ENCODE data around the gene SNAP23. TPM values are rescaled to one million over a fixed set of nuclear protein-coding genes. Genes with fewer than 3 reads are reported as not detected.

The SNAP23 gene
- total RNA-seq, 4 donors from 2014 or later: 30.9 to 59.3 (median 40.1) TPM

DNA sequence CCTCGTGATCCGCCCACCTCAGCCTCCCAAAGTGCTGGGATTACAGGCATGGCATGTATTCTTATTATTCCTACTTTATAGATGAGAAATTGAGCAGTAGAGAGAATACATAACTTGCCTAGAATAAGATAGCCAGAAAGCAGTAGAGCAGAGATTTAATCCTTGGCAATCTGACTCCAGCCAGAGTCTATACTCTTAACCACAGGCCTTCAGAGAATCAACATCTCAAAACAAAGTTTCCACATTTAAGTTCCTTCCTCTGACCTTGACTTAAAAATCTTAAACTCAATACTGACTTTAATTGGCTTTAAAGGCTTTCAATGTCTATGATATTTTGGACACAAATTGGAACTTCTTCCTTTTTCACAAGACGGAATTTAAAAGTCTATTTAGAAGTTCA lies 41.6 kb upstream of the SNAP23 start:
- intact Hi-C loops (cut with DNase I): no loop called here
- Histone ChIP-seq H3K27me3 (no peaks in the 10 kb centered on the region), H3K4me3 (no peak overlapping the region), H3K4me1 (peaks cover 0 to 21% (median 0%) of the 10 kb centered on the region in 3 donors), H3K36me3 (peaks cover 3 to 49% (median 7%) of the 10 kb centered on the region in 3 donors), H3K27ac (no peak overlapping the region), H3K9me3 (no peaks in the 10 kb centered on the region)
- TF ChIP-seq POLR2A (IDR thresholded peaks at IDR 0.05) (no peak), CTCF (IDR thresholded peaks at IDR 0.05) (no peak)
- WGBS, 2 donors: 92 to 98% methylated on average over 3 of the region's 3 CpGs
- no peak for DNase-seq

- TF ChIP-seq CTCF (IDR thresholded peaks at IDR 0.05) (no peak), POLR2A (IDR thresholded peaks at IDR 0.05) (no peak)
- Histone ChIP-seq H3K4me1 (peaks cover 0 to 30% (median 5%) of the 10 kb centered on the region in 3 donors), H3K9me3 (no peaks in the 10 kb centered on the region), H3K27ac (peak overlapping the region in 3 of 4 donors; percentile 81 to 87 (median 81)), H3K4me3 (peak overlapping the region in 3 of 4 donors; percentile 24 to 53 (median 33)), H3K27me3 (no peaks in the 10 kb centered on the region), H3K36me3 (peaks cover 2 to 22% (median 2%) of the 10 kb centered on the region in 3 donors)
- no peak for DNase-seq
- intact Hi-C loops (cut with DNase I): no loop called here
Measured at GRCh38 chr15:42456531-42456930, 38.9 kb upstream of the SNAP23 start.

DNA sequence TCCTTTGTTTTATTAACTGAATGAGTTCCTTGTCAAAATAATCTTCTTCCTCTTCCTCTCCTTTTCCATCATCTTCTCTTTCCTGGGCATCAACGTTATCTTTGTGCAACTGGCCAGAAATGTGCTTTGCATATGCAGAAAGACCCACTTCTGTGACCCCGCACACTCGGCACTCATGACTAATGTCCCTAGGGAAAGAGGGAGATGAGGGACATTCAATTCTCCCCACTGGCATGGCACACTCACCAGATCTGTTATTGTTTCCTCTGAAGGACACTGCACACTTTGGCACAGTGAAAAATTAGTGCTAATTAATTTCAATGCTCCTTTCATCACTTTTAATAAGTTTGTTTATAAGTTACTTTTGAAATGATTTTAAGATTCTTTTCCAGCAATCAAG lies 38.5 kb upstream of the SNAP23 start:
- H3K4me1 ChIP-seq: peaks cover 0 to 30% (median 5%) of the 10 kb centered on the region in 3 donors
- intact Hi-C loops (cut with DNase I): no loop called here
- H3K27me3 ChIP-seq: no peaks in the 10 kb centered on the region
- WGBS, 2 donors: 29 to 57% methylated on average over 3 of the region's 3 CpGs
- H3K36me3 ChIP-seq: peaks cover 0 to 19% (median 0%) of the 10 kb centered on the region in 3 donors
- H3K27ac ChIP-seq: peak overlapping the region; percentile 55 to 87 (median 81)
- DNase-seq: no peak
- no peak for TF ChIP-seq POLR2A (IDR thresholded peaks at IDR 0.05)
- TF ChIP-seq CTCF (IDR thresholded peaks at IDR 0.05): no peak
- peak overlapping the region in 3 of 4 donors; percentile 24 to 53 (median 33) for H3K4me3 ChIP-seq
- no peaks in the 10 kb centered on the region for H3K9me3 ChIP-seq

DNA sequence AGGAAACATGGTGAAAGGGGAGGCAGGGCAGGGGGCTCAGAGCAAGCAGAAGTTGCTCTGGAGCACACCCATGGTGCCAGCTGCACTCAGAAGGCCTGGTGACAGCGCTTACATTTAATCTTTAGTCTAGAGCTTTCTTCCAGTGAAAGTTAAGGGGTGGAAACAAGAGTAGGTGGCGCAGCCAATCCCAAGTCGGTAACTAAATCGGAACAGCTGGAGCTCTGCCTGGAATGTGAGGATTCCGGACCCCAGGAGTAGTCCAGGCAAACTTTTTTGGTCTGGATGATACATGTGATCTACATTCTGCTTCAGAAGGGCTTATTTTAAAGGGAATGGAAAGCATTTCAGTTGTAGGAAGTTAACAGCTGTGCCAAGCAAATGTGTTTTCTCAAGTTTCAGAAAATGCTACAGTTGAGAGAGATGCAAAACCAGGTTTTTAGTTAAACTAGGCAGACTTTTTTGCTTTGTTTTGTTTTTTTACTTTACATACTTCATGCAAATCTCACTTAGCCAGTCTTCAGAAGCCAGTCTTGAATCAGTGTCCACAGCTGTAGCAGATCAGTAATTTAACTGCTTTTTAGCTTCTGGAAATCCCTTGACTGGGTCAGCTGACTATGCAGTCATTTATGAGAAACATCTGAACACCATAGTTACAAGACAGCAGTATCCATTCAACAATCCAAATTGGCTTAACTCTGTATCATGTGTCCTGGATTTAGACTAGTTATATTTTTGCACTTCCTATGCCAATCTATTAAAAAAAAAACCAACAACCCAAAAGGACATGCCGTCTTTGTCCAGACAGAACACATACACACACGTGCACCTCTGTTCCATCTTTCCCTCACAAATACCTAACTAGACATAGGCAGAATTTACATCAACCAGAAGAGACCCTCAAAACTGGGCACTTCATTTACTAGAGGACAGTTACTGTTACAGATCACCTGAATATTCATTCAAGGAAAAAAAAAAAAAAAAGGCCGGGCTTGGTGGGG lies 37.7 kb upstream of the SNAP23 start:
- no peaks in the 10 kb centered on the region for H3K9me3 ChIP-seq
- DNase-seq: no peak
- no peaks in the 10 kb centered on the region for H3K27me3 ChIP-seq
- intact Hi-C loops (cut with DNase I): no loop called here
- WGBS, 2 donors: 46 to 49% methylated on average over 8 of the region's 8 CpGs
- peak overlapping the region in 3 of 4 donors; percentile 24 to 53 (median 33) for H3K4me3 ChIP-seq
- H3K27ac ChIP-seq: peak overlapping the region; percentile 55 to 87 (median 81)
- peaks cover 0 to 30% (median 5%) of the 10 kb centered on the region in 3 donors for H3K4me1 ChIP-seq
- no peak for TF ChIP-seq CTCF (IDR thresholded peaks at IDR 0.05)
- peaks cover 0 to 25% (median 0%) of the 10 kb centered on the region in 3 donors for H3K36me3 ChIP-seq

GRCh38 chr15:42461261-42461660 lies 34.2 kb upstream of the SNAP23 start:
- Histone ChIP-seq H3K4me3 (no peak overlapping the region), H3K27ac (peak overlapping the region in 2 of 4 donors; percentile 23 to 87), H3K27me3 (no peaks in the 10 kb centered on the region), H3K4me1 (peaks cover 0 to 30% (median 5%) of the 10 kb centered on the region in 3 donors), H3K9me3 (no peaks in the 10 kb centered on the region), H3K36me3 (peaks cover 0 to 42% (median 0%) of the 10 kb centered on the region in 3 donors)
- intact Hi-C loops (cut with DNase I): no loop called here
- WGBS, 2 donors: 50 to 53% methylated on average over 3 of the region's 3 CpGs
- no peak for TF ChIP-seq POLR2A (IDR thresholded peaks at IDR 0.05)
- TF ChIP-seq CTCF (IDR thresholded peaks at IDR 0.05): no peak
- no peak for DNase-seq
